HG03280 (cell line): ENCODE results near the gene ELK3.
"Not testable (repeated sequence)": the region's sequence is repeated elsewhere in the genome, so short reads cannot be mapped to it uniquely, and the experiment has no call there.

Experiments
- ATAC-seq: cut with Tn5 transposase; IDR thresholded peaks from one replicate; pipeline ENCODE4 v1.9.1; 2021; ENCODE audit warnings: mild to moderate bottlenecking, moderate library complexity; ENCODE audit not compliant: unreplicated experiment

ELK3 gene

DNA sequence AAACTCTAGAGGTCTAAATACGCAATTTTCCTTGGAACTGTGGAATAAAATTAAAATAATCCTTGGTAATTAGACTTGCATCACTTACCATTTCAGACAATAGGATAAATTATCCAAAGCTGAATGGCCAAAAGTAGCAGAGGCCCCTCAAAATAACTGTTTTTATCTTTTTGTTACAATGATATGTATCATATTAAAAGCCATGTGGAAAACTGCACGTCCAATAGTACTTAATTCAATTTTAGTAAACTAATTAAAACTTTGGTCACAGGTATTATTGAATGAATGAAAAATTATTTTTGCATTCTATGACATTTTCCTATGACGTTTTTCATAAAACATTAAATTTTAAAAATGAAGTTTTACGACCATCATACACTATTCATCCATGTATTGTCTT lies 107.6 kb downstream of the ELK3 start:
- no peak for ATAC-seq

- no peak for ATAC-seq
These were observed 108.6 kb downstream of the ELK3 start for GRCh38 chr12:96302687-96303310.

DNA sequence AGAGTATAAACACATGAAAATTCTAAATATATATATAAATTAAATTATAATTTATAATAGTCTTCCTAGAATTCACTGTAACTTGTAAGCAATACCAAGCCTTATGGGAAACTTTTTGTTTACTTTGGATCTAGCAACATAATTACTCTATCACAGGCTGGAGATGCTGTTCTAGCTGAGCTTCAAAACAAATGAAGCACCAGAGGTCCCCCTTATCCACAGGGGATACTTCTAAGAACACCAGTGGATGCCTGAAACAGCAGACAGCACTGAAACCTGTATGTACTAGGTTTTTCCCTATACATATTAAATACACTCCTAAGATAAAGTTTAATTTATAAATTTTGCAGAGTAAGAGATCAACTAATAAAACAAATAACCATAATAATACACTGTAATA lies 109.5 kb downstream of the ELK3 start:
- ATAC-seq: no peak

DNA sequence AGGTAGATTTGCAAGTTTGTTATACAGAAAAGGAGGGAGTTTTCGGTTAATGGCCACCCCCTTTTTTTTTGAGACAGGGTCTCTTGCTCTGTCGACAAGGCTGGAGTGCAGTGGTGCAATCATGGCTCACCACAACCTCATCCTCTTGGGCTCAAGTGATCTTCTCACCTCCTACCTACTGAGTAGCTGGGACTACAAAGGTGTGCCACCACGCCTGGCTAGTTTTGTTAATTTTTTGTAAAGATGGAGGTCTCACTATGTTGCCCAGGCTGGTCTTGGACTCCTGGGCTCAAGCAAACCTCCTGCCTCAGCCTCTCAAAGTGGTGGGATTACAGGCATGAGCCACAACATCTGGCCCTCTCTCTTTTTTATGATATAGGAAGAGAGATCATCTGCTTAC lies 111.5 kb downstream of the ELK3 start:
- ATAC-seq: no peak

- ATAC-seq: no peak
These were observed 114.7 kb downstream of the ELK3 start for GRCh38 chr12:96308881-96309280.

GRCh38 chr12:96310067-96310466 lies 115.9 kb downstream of the ELK3 start:
- ATAC-seq: no peak

GRCh38 chr12:96311191-96311590 lies 117.0 kb downstream of the ELK3 start:
- ATAC-seq: no peak

DNA sequence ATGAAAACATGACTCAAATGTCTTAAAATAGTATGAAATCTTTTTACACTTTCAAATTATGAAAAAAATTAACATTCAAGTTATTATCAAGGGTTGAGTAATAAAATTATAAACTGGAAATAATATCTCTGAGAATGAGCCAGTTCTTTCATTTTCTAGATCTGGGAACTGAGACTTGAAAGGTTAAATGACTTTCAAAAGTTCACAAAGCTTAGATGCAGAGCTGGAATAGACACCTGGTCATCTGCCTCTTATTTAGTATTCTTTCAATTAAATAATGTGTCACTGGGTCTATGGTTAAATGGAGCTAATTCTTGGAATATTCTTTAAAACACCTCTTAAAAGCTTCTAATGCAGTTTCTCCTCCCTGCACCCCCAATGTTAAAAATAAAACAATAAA lies 119.4 kb downstream of the ELK3 start:
- no peak for ATAC-seq

GRCh38 chr12:96314723-96315122 lies 120.5 kb downstream of the ELK3 start:
- no peak for ATAC-seq

GRCh38 chr12:96315741-96316481 lies 121.7 kb downstream of the ELK3 start:
- ATAC-seq: not testable (repeated sequence)

- not testable (repeated sequence) for ATAC-seq
These were observed 123.6 kb downstream of the ELK3 start for GRCh38 chr12:96317801-96318200.
